GM12891 (cell line): ENCODE results near the gene WDFY2.
"Not testable (repeated sequence)": the region's sequence is repeated elsewhere in the genome, so short reads cannot be mapped to it uniquely, and the experiment has no call there.

ENCODE experiments used
- DNase-seq: peaks from one replicate; pipeline ENCODE4 v3.0.0; 2011; ENCODE audit warnings: low spot score; ENCODE audit not compliant: insufficient read length
- FAIRE-seq: peaks from 2 replicates; lab custom pipeline; 2011; peaks lifted over from hg19 to GRCh38; lab: Jason Lieb, UNC
- PAX5 ChIP-seq: IDR thresholded peaks from 2 replicates; pipeline ENCODE4 v1.6.1; 2011; ENCODE audit warnings: low read length, moderate library complexity, mild to moderate bottlenecking; ENCODE audit not compliant: insufficient read depth, severe bottlenecking
- POLR2A ChIP-seq: IDR thresholded peaks from 2 replicates; pipeline ENCODE4 v1.6.1; 2011; ENCODE audit warnings: low read depth, low read length, control low read depth
- POLR2AphosphoS5 ChIP-seq: IDR thresholded peaks from 2 replicates; pipeline ENCODE4 v1.6.1; 2011; ENCODE audit warnings: low read depth, low read length, control low read depth
- POU2F2 ChIP-seq: IDR thresholded peaks from 2 replicates; pipeline ENCODE4 v1.6.1; 2011; ENCODE audit warnings: low read depth, mild to moderate bottlenecking, control low read depth, low read length, moderate library complexity
- SPI1 ChIP-seq: IDR thresholded peaks from 2 replicates; pipeline ENCODE4 v1.6.1; 2011; ENCODE audit warnings: low read depth, low read length, control low read depth
- TAF1 ChIP-seq: IDR thresholded peaks from 2 replicates; pipeline ENCODE4 v1.6.1; 2011; ENCODE audit warnings: low read depth, low read length, control low read depth

Gene WDFY2

GRCh38 chr13:51639171-51639570 lies 54.9 kb downstream of the WDFY2 start:
- no peak for FAIRE-seq
- no peak for TF ChIP-seq POLR2A
- no peak for TF ChIP-seq SPI1
- TF ChIP-seq POLR2AphosphoS5, result no peak
- no peak for TF ChIP-seq PAX5
- TF ChIP-seq TAF1, result no peak
- TF ChIP-seq POU2F2, result no peak
- no peak for DNase-seq

DNA sequence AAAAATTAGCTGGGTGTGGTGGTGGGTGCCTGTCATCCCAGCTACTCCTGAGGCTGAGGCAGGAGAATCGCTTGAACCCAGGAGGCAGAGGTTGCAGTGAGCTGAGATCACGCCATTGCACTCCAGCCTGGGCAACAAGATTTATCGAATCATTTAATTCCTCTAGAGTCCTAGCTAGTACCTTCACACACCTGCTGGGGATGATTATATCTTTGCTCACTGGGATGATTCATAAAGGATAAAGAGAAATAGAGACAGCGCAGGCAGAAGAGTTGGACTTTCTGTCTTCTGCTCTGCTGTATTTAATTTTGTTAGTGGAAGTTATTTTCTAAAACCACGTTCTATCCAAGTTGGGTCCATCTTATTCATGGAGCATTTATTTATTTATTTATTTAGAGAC lies 56.4 kb downstream of the WDFY2 start:
- not testable (repeated sequence) for DNase-seq, FAIRE-seq

- FAIRE-seq (no peak), DNase-seq (no peak)
- TF ChIP-seq POLR2A, result no peak
- TF ChIP-seq TAF1, result no peak
- TF ChIP-seq SPI1, result no peak
Observed at GRCh38 chr13:51643105-51643881, 59.0 kb downstream of the WDFY2 start.

- DNase-seq (no peak), FAIRE-seq (peak; percentile 45)
- TF ChIP-seq TAF1, result no peak
- no peak for TF ChIP-seq SPI1
- TF ChIP-seq PAX5, result no peak
- TF ChIP-seq POU2F2, result no peak
- no peak for TF ChIP-seq POLR2AphosphoS5
- TF ChIP-seq POLR2A, result no peak
Observed at GRCh38 chr13:51643882-51644281, 59.6 kb downstream of the WDFY2 start.

DNA sequence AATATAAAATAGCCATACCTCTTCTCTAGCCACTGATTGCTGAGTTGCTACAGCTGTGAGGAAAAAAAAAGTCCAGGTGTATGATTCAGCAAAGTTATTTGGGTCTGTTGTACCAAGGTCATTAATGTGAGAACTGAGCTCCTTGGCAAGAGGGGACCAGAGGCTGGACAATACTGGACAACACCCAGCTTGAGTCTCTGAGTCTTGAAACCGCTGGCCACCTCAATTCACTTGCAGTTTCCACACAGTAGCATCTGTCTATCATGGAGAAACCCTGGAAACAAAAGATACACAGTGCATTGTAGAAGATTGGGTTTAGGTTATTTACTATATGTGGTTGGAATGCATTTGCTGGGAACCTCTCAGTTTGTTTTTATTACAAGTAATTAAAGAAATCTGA lies 60.4 kb downstream of the WDFY2 start:
- DNase-seq (no peak), FAIRE-seq (no peak)
- TF ChIP-seq PAX5, result no peak
- TF ChIP-seq POLR2A, result no peak
- TF ChIP-seq TAF1, result no peak
- no peak for TF ChIP-seq SPI1
- TF ChIP-seq POU2F2, result no peak
- TF ChIP-seq POLR2AphosphoS5, result no peak

- no peak for FAIRE-seq
- no peak for DNase-seq
- TF ChIP-seq POLR2A (no peak), SPI1 (no peak), TAF1 (no peak), PAX5 (no peak), POLR2AphosphoS5 (no peak), POU2F2 (no peak)
Observed at GRCh38 chr13:51645154-51645650, 60.9 kb downstream of the WDFY2 start.

DNA sequence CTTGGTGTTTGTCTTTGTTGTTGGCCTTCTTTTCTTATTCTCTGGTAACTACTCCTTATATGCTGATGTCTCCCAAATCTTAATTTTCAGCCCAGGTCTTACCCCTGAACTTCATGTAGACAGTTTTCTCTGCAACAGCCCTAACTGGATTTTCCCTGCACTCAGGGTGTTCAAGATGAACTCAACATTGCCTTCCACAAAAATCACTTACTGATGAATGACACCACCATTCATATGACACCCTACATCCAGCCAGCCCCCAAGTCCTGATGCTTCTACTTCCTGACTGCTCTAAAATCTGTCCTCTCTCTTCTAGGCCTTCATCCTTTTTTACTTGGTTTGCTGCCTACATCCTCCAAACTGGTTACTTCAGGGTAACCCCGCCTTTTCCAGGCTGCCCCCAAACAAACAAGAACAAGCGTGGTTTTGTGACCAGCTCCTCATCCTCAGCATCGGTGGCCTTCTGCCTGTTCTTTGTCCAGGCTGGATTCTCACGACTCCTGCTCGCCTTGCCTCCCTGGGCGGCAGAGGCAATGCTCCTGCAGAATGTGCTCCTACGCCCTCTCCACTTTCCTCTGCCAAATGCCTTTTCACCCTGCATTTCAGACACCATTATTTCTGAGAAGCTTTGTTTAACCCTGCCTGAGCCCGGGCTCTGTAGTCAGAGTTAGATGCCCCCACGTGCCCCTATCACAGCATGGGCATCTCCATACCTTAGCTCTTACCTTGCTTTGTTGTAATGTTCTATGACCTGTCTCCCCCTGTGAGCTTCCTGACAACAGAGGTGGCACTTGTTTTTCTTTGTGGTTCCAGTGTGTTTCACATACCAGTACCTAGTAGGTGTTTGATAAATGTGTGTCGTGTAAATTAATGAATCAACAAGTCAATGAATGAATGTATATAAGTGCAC lies 61.8 kb downstream of the WDFY2 start:
- FAIRE-seq (peak; percentile 31), DNase-seq (no peak)
- no peak for TF ChIP-seq SPI1
- TF ChIP-seq TAF1, result no peak
- TF ChIP-seq PAX5, result no peak
- no peak for TF ChIP-seq POLR2AphosphoS5
- TF ChIP-seq POLR2A, result no peak
- TF ChIP-seq POU2F2, result no peak

GRCh38 chr13:51647067-51647466 lies 62.8 kb downstream of the WDFY2 start:
- FAIRE-seq (no peak), DNase-seq (no peak)
- no peak for TF ChIP-seq POU2F2
- TF ChIP-seq POLR2A, result no peak
- no peak for TF ChIP-seq PAX5
- TF ChIP-seq SPI1, result no peak
- TF ChIP-seq TAF1, result no peak
- no peak for TF ChIP-seq POLR2AphosphoS5

DNA sequence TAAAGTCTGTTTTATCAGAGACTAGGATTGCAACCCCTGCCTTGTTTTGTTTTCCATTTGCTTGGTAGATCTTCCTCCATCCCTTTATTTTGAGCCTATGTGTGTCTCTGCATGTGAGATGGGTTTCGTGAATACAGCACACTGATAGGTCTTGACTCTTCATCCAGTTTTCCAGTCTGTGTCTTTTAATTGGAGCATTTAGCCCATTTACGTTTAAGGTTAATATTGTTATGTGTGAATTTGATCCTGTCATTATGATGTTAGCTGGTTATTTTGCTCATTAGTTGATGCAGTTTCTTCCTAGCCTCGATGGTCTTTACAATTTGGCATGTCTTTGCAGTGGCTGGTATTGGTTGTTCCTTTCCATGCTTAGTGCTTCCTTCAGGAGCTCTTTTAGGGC lies 67.9 kb downstream of the WDFY2 start:
- not testable (repeated sequence) for FAIRE-seq, DNase-seq

GRCh38 chr13:51659276-51660127 lies 75.2 kb downstream of the WDFY2 start:
- DNase-seq (no peak), FAIRE-seq (no peak)
- TF ChIP-seq TAF1, result no peak
- TF ChIP-seq POU2F2, result no peak
- TF ChIP-seq SPI1, result no peak
- no peak for TF ChIP-seq PAX5
- no peak for TF ChIP-seq POLR2A
- TF ChIP-seq POLR2AphosphoS5, result no peak
